Measurements from ENCODE around the gene EFNA5.

EFNA5 gene

GRCh38 chr5:107570805-107571531, 99.8 kb downstream of the EFNA5 start:
- peak; percentile 89 for DNase-seq (ENCODE audit: extremely low read depth, insufficient read length)
- no peaks in the 10 kb centered on the region for H3K36me3 ChIP-seq (ENCODE audit: control insufficient read depth, insufficient read depth, low read length)
- peak overlapping the region; percentile 12; the same call in 1 of the 2 replicates for H3K4me3 ChIP-seq (replicated peaks; ENCODE audit: low read depth, low read length)
- no peak for TF ChIP-seq CTCF (IDR thresholded peaks at IDR 0.05; ENCODE audit: insufficient read depth, low read length, poor library complexity, severe bottlenecking)
- no peaks in the 10 kb centered on the region for H3K27me3 ChIP-seq (replicated peaks; ENCODE audit: control insufficient read depth, insufficient read depth, low read length)

DNA sequence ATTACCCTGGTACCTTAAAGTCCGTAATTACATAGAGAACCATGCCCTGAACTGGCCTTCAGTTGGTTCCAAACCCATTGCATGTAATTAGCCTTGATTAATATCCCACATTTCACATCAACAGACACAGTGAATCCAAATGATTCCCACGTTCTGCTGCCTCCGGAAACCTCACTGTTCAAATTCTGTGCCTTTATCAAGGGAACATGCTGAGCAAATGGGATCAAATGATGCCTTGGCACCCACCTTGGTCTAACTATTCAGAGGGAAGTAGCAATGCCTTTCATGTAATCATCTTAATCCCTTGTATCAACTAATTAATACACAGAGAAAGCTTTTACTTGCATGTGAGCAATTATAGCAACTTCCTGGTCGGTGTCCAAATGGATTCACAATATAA, 100.6 kb downstream of the EFNA5 start:
- Histone ChIP-seq H3K36me3 (ENCODE audit: control insufficient read depth, insufficient read depth, low read length) (no peaks in the 10 kb centered on the region), H3K4me3 (replicated peaks; ENCODE audit: low read depth, low read length) (no peak overlapping the region), H3K27me3 (replicated peaks; ENCODE audit: control insufficient read depth, insufficient read depth, low read length) (no peaks in the 10 kb centered on the region)
- DNase-seq (ENCODE audit: extremely low read depth, insufficient read length) = no peak
- TF ChIP-seq CTCF (IDR thresholded peaks at IDR 0.05; ENCODE audit: insufficient read depth, low read length, poor library complexity, severe bottlenecking) = no peak

DNA sequence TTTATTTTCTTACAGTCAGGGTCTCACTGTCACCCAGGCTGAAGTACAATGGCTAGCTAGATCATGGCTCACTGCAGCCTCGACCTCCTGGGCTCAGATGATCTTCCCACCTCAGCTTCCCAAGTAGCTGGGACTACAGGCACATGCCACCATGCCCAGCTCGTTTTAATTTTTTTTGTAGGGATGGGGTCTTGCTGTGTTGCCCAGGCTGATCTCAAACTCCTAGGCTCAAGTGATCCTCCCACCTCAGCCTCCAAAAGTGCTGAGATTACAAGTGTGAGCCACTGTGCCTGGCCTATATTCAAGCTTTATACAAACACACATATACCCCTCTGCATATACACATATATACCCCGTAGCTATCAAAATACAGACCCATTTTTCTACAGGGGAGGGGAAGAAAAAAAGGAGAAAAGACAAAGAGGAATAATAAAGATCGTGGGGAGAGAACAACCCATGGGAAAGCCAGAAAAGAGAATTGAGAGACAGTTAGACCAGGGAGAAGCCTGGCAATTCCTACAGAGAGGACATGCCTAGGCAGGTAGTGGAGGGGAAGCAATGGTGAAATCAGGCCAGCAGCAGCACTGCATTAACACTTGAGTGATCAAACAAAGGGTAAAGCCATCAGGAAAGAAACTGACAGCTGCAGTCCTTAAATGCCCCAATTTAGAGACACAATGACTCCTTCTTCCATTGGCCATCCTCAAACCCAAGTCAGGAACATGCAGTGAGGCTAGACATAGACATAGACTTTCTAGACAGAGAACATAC, 102.7 kb downstream of the EFNA5 start:
- H3K4me3 ChIP-seq (replicated peaks; ENCODE audit: low read depth, low read length) = no peak overlapping the region
- no peak for TF ChIP-seq CTCF (IDR thresholded peaks at IDR 0.05; ENCODE audit: insufficient read depth, low read length, poor library complexity, severe bottlenecking)
- DNase-seq (ENCODE audit: extremely low read depth, insufficient read length) = no peak
- no peaks in the 10 kb centered on the region for H3K27me3 ChIP-seq (replicated peaks; ENCODE audit: control insufficient read depth, insufficient read depth, low read length)
- H3K36me3 ChIP-seq (ENCODE audit: control insufficient read depth, insufficient read depth, low read length) = no peaks in the 10 kb centered on the region

DNA sequence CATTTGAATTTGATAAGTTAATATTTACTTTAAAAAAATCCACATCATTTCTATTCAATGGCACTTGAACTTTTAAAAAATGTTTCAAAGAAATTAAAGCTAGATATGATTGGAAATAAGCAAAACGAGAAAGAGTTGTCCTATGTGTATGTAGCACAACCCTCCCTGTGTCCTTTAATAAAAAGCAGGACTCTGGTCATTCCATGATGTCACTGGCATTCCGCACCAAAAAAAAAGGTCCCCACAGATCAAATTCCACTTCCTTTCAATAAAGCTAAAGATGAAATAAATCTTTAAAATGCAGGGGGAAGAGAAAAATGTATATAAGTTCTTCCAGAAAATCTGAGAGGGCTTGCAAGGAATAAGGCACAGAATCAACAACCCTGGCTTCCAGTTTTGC, 103.8 kb downstream of the EFNA5 start:
- Histone ChIP-seq H3K36me3 (ENCODE audit: control insufficient read depth, insufficient read depth, low read length) (no peaks in the 10 kb centered on the region), H3K27me3 (replicated peaks; ENCODE audit: control insufficient read depth, insufficient read depth, low read length) (no peaks in the 10 kb centered on the region), H3K4me3 (replicated peaks; ENCODE audit: low read depth, low read length) (no peak overlapping the region)
- no peak for DNase-seq (ENCODE audit: extremely low read depth, insufficient read length)
- no peak for TF ChIP-seq CTCF (IDR thresholded peaks at IDR 0.05; ENCODE audit: insufficient read depth, low read length, poor library complexity, severe bottlenecking)

DNA sequence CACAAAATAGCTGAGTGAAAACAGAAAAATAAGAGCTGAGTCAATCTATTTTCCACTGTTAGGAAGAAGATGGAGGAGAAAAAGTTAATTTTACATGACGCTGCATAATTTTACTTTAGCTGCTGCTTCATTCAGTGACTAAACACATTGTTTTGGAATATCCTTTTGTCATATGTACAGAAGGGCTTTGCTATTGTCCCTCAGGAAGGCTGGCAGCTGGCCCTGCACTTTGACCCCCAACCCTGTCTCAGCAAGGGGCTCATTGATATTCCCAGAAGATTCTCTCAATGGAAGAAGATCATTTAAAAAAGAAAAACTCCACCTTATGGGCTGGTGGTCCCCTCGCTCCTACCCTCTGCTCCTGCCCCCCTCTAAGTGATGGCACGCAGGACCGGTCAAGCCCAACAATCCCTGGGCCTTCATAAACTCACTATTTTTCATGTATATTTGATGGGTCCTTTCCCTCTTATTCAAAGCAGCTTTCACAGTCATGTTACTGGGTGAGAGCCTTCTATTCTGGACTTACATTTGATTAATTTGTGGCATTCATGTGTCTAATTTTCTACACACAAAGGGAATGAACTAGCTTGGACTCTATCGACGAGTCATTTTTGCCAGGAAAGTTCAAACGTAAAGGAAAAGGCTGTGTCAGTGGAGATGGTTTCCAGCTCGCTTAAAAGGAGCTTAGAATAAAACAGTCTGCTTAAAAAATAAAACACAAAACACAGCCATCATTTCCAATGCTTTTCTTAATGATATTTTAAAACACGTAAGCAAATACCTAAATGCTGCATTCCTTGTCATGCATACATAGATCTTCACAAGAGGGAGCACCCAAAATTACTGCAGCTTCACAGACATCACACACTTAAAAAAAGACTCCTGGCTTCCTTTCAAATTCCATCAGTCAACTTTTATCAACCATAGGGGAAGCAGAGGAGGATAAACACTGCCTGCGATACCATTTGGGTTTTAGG, 104.7 kb downstream of the EFNA5 start:
- no peak for DNase-seq (ENCODE audit: extremely low read depth, insufficient read length)
- TF ChIP-seq CTCF (IDR thresholded peaks at IDR 0.05; ENCODE audit: insufficient read depth, low read length, poor library complexity, severe bottlenecking) = no peak
- Histone ChIP-seq H3K4me3 (replicated peaks; ENCODE audit: low read depth, low read length) (no peak overlapping the region), H3K27me3 (replicated peaks; ENCODE audit: control insufficient read depth, insufficient read depth, low read length) (no peaks in the 10 kb centered on the region), H3K36me3 (ENCODE audit: control insufficient read depth, insufficient read depth, low read length) (no peaks in the 10 kb centered on the region)

All from GM06990 (cell line).